ENCODE results near the gene KHNYN. TPM values are rescaled to one million over a fixed set of nuclear protein-coding genes. Genes with fewer than 3 reads are reported as not detected.

Gene KHNYN
- total RNA-seq, 1 experiment from 2014 or later = 53.4 TPM

DNA sequence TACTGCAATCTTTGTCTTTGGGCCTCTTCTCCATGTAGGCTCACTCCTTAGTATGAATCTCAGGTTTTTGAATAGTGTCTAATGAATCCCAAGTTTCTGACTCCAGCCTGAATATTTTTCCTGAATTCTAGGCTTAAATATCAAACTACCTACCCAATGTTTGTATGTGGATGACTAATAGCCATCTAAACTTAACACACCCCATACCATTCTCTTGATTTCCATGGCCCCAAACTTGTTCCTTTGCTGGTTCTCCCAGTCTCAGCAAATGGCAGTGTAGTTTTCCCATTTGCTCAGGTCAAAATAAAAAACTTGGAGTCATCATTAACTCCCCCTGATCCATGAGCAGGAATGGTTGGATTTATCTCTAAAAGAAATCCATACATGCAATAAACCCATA lies 31.6 kb downstream of the KHNYN start:
- intact Hi-C loops (cut with micrococcal nuclease; ENCODE audit: unreplicated experiment) = no loop called here
- Histone ChIP-seq H3K4me1 (replicated peaks; ENCODE audit: insufficient read depth) (no peaks in the 10 kb centered on the region), H3K27ac (no peak overlapping the region), H4K20me1 (ENCODE audit: insufficient read depth) (no peaks in the 10 kb centered on the region), H3K9me3 (ENCODE audit: insufficient read depth, low read depth) (no peaks in the 10 kb centered on the region), H3K9me2 (ENCODE audit: insufficient read depth) (no peaks in the 10 kb centered on the region), H3K4me2 (no peak overlapping the region), H3K79me2 (ENCODE audit: low read depth) (no peaks in the 10 kb centered on the region), H3F3A (ENCODE audit: insufficient read depth, low read depth) (no peaks in the 10 kb centered on the region), H3K4me3 (no peak overlapping the region), H3K36me3 (ENCODE audit: low read depth) (no peaks in the 10 kb centered on the region), H3K27me3 (ENCODE audit: insufficient read depth, low read depth) (no peaks in the 10 kb centered on the region), H2AFZ (no peak overlapping the region)
- CTCF ChIA-PET = no interaction called here
- POLR2A ChIA-PET (ENCODE audit: unreplicated experiment) = no interaction called here
- no peak for DNase-seq
- no TSS peak for BruUV-seq (replicated peaks)
- no peak for TF ChIP-seq EZH2 (IDR thresholded peaks at IDR 0.05; ENCODE audit: low read depth)
- TF ChIP-seq, protein P1, sequence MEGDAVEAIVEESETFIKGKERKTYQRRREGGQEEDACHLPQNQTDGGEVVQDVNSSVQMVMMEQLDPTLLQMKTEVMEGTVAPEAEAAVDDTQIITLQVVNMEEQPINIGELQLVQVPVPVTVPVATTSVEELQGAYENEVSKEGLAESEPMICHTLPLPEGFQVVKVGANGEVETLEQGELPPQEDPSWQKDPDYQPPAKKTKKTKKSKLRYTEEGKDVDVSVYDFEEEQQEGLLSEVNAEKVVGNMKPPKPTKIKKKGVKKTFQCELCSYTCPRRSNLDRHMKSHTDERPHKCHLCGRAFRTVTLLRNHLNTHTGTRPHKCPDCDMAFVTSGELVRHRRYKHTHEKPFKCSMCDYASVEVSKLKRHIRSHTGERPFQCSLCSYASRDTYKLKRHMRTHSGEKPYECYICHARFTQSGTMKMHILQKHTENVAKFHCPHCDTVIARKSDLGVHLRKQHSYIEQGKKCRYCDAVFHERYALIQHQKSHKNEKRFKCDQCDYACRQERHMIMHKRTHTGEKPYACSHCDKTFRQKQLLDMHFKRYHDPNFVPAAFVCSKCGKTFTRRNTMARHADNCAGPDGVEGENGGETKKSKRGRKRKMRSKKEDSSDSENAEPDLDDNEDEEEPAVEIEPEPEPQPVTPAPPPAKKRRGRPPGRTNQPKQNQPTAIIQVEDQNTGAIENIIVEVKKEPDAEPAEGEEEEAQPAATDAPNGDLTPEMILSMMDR (conservative IDR thresholded peaks at IDR 0.05) = no peak

DNA sequence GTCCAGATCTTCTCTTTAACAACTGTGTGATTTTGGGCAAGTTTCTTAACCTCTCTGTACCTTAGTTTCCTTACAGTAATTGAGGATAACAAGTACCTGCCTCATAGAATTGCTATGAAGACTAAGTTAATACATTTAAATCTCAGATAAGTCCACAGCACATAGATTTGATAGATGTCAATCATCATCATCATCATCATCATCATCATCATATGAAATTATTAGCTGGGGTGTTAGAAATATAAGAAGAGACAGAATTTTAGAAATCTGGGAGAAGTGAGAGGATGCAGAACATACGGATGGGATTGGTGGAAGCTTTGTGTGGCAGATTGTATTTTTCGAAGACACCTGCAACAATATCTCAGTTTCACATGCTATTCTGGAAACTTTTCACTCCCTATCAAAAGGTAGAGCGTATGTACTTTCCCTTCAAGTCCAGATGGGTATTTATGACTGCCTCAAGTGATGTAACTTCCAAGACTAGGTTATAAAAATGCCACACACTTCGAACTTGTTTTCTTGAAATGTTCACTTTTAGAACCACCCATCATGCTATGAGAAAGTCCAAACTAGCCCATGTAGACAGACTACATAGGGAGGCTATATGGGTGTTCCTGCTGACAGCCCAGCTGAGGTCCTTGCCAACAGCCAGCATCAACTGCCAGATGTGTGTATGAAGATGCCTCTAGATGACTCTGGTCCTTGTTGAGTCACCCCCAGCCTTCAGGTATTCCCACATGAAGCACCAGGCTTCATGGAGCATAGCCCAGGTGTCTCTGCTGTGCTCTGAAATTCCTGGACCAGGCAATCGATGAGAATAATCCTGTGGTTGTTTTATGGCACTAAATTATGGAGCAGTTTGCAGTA lies 33.5 kb downstream of the KHNYN start:
- no peak for DNase-seq
- no peak overlapping the region for H3K4me2 ChIP-seq
- H3K79me2 ChIP-seq (ENCODE audit: low read depth) = no peaks in the 10 kb centered on the region
- H3F3A ChIP-seq (ENCODE audit: insufficient read depth, low read depth) = no peaks in the 10 kb centered on the region
- H3K4me3 ChIP-seq = no peak overlapping the region
- no peaks in the 10 kb centered on the region for H3K27me3 ChIP-seq (ENCODE audit: insufficient read depth, low read depth)
- ChIA-PET CTCF (no interaction called here), POLR2A (ENCODE audit: unreplicated experiment) (no interaction called here)
- H3K9me3 ChIP-seq (ENCODE audit: insufficient read depth, low read depth) = no peaks in the 10 kb centered on the region
- no peaks in the 10 kb centered on the region for H3K4me1 ChIP-seq (replicated peaks; ENCODE audit: insufficient read depth)
- no peaks in the 10 kb centered on the region for H3K9me2 ChIP-seq (ENCODE audit: insufficient read depth)
- TF ChIP-seq, protein P1 (conservative IDR thresholded peaks at IDR 0.05) = no peak
- no peak for TF ChIP-seq EZH2 (IDR thresholded peaks at IDR 0.05; ENCODE audit: low read depth)
- no peak overlapping the region for H2AFZ ChIP-seq
- no TSS peak for BruUV-seq (replicated peaks)
- H3K36me3 ChIP-seq (ENCODE audit: low read depth) = no peaks in the 10 kb centered on the region
- H4K20me1 ChIP-seq (ENCODE audit: insufficient read depth) = no peaks in the 10 kb centered on the region
- no peak overlapping the region for H3K27ac ChIP-seq
- intact Hi-C loops (cut with micrococcal nuclease; ENCODE audit: unreplicated experiment) = no loop called here

DNA sequence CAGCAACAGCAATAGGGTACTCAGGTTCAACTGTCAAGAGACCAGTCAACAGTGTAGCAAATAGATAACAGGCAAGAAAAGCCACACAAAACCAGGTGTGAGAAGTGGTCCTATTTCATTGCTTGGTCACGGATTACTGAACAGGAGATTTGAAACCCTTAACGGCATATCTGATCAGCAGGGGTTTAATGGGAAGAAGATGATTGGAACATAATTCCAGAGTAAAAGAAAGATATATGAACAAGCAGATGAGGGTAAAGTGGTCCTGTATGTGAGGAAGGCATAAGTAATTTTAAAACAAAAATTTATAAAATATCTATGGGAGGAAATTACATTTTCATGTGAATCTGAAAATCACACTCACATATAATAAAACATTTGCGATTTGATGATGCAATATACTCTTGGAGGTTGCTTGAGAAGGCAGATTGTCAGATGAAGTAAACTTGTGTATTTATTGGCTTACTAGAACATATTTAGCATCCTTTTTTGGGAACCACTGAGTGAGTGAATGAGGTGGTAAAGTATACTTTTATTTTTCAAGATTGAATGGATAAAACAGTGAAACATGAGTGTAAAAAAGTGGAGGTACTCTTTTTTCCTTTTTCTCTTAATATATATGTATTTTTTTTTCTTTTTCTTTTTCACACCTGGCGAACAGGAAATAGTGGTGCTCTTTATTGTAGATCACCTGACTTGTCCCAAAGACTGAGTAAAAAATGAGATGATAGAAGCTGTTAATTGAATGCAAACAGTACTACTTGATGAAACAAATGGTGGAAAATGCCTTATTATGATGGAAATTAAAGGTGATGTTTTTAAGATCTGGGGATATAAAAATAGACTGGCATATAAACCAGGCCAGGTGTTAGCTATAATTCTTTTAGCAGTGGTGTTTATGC lies 34.4 kb downstream of the KHNYN start:
- no peak overlapping the region for H2AFZ ChIP-seq
- ChIA-PET POLR2A (ENCODE audit: unreplicated experiment) (no interaction called here), CTCF (interaction anchor here (0.6 kb wide), 1 partner anchor 55 kb away, joined by 3 read pairs; no protein-coding TSS in a partner anchor)

More for the DNA sequence above, 34.4 kb downstream of the KHNYN start:
- no peaks in the 10 kb centered on the region for H3K36me3 ChIP-seq (ENCODE audit: low read depth)
- no peaks in the 10 kb centered on the region for H4K20me1 ChIP-seq (ENCODE audit: insufficient read depth)
- no peak overlapping the region for H3K27ac ChIP-seq
- intact Hi-C loops (cut with micrococcal nuclease; ENCODE audit: unreplicated experiment) = no loop called here
- no peaks in the 10 kb centered on the region for H3K9me3 ChIP-seq (ENCODE audit: insufficient read depth, low read depth)
- no peaks in the 10 kb centered on the region for H3K79me2 ChIP-seq (ENCODE audit: low read depth)
- no peak overlapping the region for H3K4me3 ChIP-seq
- DNase-seq = no peak
- no TSS peak for BruUV-seq (replicated peaks)
- no peak overlapping the region for H3K4me2 ChIP-seq
- no peaks in the 10 kb centered on the region for H3F3A ChIP-seq (ENCODE audit: insufficient read depth, low read depth)
- no peaks in the 10 kb centered on the region for H3K4me1 ChIP-seq (replicated peaks; ENCODE audit: insufficient read depth)
- no peaks in the 10 kb centered on the region for H3K27me3 ChIP-seq (ENCODE audit: insufficient read depth, low read depth)
- TF ChIP-seq, protein P1 (conservative IDR thresholded peaks at IDR 0.05) = no peak
- no peak for TF ChIP-seq EZH2 (IDR thresholded peaks at IDR 0.05; ENCODE audit: low read depth)
- H3K9me2 ChIP-seq (ENCODE audit: insufficient read depth) = no peaks in the 10 kb centered on the region
